HG03045 (cell line): ENCODE data around the gene RYR3.
"Not testable (repeated sequence)": the region's sequence is repeated elsewhere in the genome, so short reads cannot be mapped to it uniquely, and the experiment has no call there.

ENCODE experiments used
- ATAC-seq: cut with Tn5 transposase; IDR thresholded peaks from one replicate; pipeline ENCODE4 v1.9.1; 2021; ENCODE audit warnings: mild to moderate bottlenecking, moderate library complexity; ENCODE audit not compliant: unreplicated experiment

Gene RYR3

GRCh38 chr15:33810073-33810595, 499.4 kb downstream of the RYR3 start:
- no peak for ATAC-seq

- no peak for ATAC-seq
These were observed 500.0 kb downstream of the RYR3 start for GRCh38 chr15:33810806-33811205.

- no peak for ATAC-seq
These were observed 503.1 kb downstream of the RYR3 start for GRCh38 chr15:33813891-33814290.

GRCh38 chr15:33819499-33819898, 508.7 kb downstream of the RYR3 start:
- ATAC-seq, result not testable (repeated sequence)

GRCh38 chr15:33822479-33822878, 511.7 kb downstream of the RYR3 start:
- no peak for ATAC-seq

- ATAC-seq, result no peak
These were observed 512.4 kb downstream of the RYR3 start for GRCh38 chr15:33823119-33823518.

- ATAC-seq, result no peak
These were observed 514.7 kb downstream of the RYR3 start for GRCh38 chr15:33825453-33825852.

- ATAC-seq, result no peak
These were observed 515.4 kb downstream of the RYR3 start for GRCh38 chr15:33826201-33826600.

- ATAC-seq, result no peak
These were observed 519.6 kb downstream of the RYR3 start for GRCh38 chr15:33830351-33830750.

- no peak for ATAC-seq
These were observed 520.9 kb downstream of the RYR3 start for GRCh38 chr15:33831646-33832045.

- no peak for ATAC-seq
These were observed 524.4 kb downstream of the RYR3 start for GRCh38 chr15:33834892-33835743.

- no peak for ATAC-seq
These were observed 526.5 kb downstream of the RYR3 start for GRCh38 chr15:33837294-33837693.

- ATAC-seq, result no peak
These were observed 528.8 kb downstream of the RYR3 start for GRCh38 chr15:33839540-33839939.

- ATAC-seq, result no peak
These were observed 529.8 kb downstream of the RYR3 start for GRCh38 chr15:33840615-33841014.

GRCh38 chr15:33844186-33844585, 533.4 kb downstream of the RYR3 start:
- ATAC-seq, result no peak

GRCh38 chr15:33844597-33844996, 533.8 kb downstream of the RYR3 start:
- no peak for ATAC-seq

GRCh38 chr15:33846142-33846541, 535.4 kb downstream of the RYR3 start:
- no peak for ATAC-seq

GRCh38 chr15:33846862-33847261, 536.1 kb downstream of the RYR3 start:
- no peak for ATAC-seq

GRCh38 chr15:33848011-33848410, 537.2 kb downstream of the RYR3 start:
- no peak for ATAC-seq

GRCh38 chr15:33851079-33851478, 540.3 kb downstream of the RYR3 start:
- no peak for ATAC-seq

GRCh38 chr15:33852094-33852493, 541.3 kb downstream of the RYR3 start:
- no peak for ATAC-seq

- ATAC-seq, result no peak
These were observed 541.8 kb downstream of the RYR3 start for GRCh38 chr15:33852570-33852969.

GRCh38 chr15:33857726-33858125, 547.0 kb downstream of the RYR3 start:
- ATAC-seq, result no peak
